LHCN-M2 (cell line): ENCODE results near the gene SLC35E1. TPM values are rescaled to one million over a fixed set of nuclear protein-coding genes. Genes with fewer than 3 reads are reported as not detected.
"Not testable (repeated sequence)": the region's sequence is repeated elsewhere in the genome, so short reads cannot be mapped to it uniquely, and the experiment has no call there.

ENCODE experiments used
- DNase-seq: peaks from one replicate; pipeline ENCODE4 v3.0.0-alpha.2; 2012; ENCODE audit warnings: low read depth
- total RNA-seq: library from RNA; depleted of rRNA; stranded (reverse); fragments of >200 nt; gene quantifications from 2 replicates; pipeline ENCODE4 v1.2.3, GENCODE V29; 2014

The SLC35E1 gene
- total RNA-seq, 1 experiment from 2014 or later: 34.3 TPM

DNA sequence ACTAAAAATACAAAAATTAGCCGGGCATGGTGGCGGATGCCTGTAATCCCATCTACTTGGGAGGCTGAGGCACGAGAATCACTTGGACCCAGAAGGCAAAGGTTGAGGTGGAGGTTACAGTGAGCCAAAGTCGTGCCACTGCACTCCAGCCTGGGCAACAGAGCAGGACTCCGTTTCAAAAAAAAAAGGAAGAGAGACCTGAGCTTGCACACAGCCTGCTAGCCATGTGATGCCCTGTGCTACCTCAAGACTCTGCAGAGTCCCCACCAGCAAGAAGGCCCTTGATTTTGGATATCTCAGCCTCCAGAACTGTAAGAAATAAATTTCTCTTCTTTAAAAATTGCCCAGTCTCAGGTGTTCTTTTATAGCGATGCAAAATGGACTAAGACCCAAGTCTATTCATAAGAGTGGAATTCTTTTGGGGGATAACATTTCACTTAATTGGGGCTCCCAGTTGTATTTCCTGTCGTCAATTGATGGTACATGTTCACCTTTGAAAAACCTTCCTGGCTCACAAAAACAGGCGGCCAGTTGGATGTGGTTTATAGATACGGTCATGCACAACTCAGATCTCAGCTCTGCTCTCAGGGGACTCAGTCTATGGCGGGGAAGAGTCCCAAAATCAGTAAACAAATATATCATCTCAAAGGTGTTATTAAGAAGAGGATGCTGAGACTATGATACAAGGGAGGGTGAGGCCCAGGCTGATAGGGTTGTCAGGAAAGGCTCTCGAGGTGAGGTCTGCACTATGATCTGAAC lies 27.6 kb downstream of the SLC35E1 start:
- DNase-seq: no peak

DNA sequence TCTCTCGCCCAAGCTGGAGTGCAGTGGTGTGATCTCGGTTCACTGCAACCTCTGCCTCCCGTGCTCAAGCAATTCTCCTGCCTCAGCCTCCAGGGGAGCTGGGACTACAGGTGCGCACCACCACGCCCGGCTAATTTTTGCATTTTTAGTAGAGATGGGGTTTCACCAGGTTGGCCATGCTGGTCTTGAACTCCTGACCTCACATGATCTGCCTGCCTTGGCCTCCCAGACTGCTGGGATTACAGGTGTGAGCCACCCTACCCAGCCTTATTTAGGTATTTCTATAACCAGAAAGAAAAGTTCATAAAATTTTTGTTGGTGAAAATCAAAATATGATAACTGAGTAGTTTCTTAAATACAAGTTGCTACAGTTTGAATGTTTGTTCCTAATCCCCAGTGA lies 28.5 kb downstream of the SLC35E1 start:
- DNase-seq: not testable (repeated sequence)

DNA sequence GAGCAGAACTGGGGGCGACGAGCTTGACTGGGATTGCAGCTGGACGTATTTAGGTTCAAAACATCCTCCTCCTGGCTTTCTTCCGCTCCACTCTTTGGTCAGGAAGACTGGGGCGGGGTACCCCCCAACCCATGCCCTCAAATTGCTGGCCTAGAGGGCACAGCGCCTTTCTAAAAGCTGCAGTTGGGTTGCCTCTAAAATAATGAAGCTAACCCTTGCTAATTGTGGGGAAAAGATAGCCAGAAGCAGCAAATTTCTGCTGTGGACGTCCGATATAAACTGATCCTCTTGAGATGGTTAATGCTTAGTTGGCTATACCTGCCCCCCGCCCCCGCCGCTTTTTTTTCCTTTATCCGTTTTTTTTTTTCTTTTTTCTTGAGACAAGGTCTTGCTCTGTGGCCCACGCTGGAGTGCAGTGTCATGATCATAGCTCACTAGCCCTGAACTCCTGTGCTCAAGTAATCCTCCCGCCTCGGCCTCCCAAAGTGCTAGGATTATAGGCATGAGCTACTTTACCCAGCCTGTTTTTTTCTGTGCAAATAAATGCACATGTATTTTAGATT lies 29.2 kb downstream of the SLC35E1 start:
- DNase-seq: peak; percentile 8

DNA sequence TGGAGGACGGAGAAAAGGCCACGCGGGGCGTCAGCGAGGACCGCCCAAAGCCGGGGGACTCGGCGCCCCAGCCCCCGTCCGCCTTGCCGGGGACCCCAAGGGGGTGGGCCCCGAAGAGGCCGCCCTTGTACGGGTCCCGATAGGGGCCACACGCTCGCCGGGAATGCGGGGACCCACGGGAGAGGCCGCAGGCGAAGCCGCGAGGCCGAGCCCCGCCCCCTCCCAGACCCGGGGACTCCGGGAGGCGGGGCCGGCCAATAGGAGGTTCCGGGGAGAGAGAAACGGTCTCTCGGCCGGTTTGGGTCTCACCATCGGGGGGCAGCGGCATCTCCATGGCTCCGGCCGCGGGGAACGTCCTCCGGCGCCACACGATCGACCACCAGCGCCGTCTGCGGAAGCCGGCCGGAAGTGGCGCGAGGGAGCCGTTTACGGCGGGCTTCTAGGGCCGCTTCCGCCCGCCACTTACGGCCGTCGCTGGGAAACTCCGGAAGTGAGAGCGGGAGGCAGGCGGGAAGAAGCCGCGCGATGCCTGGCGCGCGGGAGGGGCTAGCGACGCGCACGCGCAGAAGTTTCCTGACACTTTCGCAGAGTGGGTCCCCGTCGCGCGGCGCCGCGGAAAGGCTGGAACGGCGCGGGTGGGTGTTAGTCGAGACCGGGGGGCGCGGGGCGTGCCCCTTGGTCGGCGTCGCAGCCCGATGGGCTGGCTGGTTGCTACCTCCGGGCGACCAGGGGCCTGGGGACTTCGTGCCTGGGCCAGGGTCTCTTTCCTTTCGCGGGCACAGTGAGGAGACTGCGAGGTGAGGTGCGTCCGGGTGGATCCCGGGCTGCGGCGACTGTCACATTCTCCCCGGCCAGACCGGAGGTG lies 29.9 kb downstream of the SLC35E1 start, which contains the start of gene CHERP:
Gene CHERP, minus strand, starts transcription at position 393 of the 865 bp plus-strand sequence. Its CDS starts 59 bp downstream, at position 334.
- peak; percentile 89 for DNase-seq

DNA sequence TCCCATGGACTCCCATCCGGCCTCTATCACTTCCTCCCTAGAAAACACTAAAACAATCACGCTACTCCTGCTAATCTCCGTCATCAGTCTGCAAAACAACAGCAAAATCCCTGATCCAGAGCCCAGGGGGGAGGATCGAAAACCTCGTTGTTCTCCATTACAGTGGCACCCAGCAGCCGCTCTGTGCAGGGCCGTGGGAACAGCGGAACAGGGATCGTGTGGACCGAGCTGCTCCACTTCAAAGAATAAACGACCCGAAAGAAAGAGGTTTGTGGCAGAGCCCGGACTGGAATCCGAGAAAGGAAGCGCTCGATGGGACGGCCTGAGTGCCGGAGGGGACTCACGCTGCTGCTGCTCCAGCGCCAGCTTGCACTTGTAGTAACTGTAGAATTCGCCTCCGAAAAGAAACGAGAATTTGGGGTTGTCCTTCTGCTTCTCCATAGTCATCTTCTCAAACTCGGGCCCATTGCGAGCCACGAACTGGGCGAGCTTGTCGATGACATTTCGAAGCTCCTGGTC lies 30.6 kb downstream of the SLC35E1 start:
- peak; percentile 17 for DNase-seq

DNA sequence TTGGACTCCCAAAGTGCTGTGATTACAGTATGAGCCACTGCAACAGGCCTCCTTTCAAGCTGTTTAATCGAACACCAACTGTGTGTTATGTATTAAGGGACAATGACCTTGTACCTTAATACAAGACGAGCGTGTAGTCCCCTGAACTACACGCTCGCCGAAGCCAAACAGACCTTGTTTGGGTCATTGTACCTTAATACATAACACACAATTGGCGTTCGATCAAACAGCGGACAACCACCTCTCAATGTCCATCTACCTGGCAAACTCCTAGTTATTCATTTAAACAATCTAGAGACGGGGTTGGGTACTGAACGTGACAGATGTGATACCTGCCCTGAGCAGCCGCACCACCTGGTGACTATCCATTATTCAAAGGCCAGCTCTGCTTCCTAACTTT lies 31.3 kb downstream of the SLC35E1 start:
- DNase-seq: no peak

DNA sequence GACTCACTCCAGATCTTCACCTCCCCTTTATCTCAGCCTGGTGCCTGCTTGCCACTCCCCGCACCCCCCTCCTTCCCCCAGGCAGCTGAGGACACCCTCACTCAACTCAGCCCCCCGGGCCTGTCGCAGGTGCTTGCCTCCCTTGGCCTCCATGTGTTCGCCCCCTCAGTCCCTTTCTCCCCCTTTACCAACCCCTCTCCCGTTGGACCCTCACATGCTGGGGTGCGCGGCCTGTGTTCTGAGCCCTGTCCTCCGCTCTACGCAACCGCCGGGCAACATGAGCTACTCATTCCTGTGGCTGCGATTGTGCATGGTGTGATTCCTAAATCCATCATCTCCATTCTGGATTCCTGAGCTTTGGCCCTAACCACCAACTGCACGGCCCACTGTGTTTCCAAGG lies 35.1 kb downstream of the SLC35E1 start:
- DNase-seq: no peak

DNA sequence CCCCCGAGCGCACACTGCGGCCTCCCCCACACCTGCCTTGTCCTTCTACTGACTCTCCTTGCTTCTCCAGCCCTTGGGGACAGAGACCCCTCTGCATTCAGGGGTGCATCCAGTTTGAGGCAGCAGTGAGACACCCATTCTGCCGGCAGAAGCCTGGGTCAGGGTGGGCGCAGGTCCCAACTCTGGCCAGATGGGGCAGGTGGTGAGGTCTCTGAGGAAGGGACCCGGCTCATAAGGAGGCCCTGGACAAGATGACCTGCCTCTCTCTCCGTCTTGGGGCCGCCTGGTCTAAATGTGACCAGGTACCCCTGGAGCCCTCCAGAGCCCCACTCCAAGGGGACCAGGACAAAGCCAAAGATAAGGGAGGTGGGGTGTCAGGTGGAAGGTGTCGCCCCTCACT lies 36.1 kb downstream of the SLC35E1 start:
- no peak for DNase-seq

DNA sequence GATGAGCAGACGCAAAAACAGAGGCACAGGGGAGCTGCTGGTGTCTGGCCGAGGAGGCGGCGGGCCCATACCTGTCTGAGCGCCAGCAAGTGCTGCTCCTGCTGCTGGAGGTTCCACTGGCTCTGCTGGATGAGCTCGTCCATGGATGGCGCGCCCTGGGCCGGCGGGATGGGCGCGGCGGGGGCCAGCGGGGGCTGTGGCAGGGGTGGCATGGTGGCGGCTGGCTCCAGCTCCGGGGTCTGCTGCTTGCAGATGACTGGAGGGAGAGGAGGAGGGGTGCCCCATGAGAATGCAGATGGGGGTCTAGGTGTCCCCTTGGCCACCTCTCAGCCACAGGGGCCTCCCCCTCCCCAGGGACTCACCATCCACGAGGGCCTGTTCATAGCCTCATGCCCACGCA lies 36.8 kb downstream of the SLC35E1 start:
- no peak for DNase-seq

DNA sequence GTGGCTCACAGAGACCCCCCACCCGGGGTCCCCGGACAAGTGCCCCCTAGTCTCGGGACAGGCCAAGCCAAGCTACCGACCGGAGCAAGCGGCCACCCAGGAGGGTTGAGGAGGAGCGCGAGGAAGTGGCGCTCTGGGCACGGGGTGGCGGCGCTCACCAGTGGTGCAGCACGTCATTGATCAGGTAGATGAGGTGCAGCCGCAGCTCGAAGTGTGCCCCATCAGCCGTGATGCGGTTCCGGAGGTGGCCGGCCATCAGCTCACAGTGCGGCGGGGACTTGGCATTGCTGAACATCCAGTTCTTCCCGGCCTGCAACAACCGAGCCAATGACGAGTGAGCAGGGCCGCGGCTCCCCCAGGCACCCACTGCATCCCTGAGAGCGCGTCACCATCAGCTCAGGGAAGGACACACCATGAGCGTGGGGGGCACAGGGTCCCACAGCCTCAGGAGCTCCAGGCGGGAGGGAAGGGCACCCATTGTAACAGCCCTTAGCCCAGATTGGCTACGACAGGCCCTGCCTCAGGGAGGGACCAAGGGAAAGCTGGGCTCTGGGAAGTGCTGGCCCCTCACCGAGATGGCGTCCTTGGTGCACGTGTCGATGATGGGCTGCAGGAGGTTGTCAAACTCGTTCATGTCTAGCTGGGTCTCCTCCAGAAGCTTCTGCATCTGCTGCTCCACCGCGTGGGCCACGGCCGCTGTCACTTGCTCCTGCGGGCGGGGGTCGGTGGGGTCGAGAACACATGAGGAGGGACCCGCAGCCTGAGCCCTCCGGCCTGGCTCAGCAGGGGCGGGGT lies 39.6 kb downstream of the SLC35E1 start:
- DNase-seq: no peak

DNA sequence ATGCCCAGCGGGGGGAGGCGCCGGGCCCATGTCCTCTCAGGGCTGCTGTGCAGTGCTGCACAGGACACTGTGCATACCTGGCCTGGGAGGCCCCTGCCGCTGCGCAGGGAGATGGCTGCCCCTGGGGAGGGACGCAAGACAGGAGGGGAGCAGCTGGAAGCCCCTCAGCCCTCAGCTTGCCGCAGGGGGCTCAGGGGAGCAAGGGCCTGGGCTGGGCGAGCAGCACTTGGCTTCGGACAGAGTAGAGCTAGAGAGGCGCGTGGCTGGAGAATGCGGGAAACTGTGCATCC lies 40.9 kb downstream of the SLC35E1 start:
- DNase-seq: no peak

DNA sequence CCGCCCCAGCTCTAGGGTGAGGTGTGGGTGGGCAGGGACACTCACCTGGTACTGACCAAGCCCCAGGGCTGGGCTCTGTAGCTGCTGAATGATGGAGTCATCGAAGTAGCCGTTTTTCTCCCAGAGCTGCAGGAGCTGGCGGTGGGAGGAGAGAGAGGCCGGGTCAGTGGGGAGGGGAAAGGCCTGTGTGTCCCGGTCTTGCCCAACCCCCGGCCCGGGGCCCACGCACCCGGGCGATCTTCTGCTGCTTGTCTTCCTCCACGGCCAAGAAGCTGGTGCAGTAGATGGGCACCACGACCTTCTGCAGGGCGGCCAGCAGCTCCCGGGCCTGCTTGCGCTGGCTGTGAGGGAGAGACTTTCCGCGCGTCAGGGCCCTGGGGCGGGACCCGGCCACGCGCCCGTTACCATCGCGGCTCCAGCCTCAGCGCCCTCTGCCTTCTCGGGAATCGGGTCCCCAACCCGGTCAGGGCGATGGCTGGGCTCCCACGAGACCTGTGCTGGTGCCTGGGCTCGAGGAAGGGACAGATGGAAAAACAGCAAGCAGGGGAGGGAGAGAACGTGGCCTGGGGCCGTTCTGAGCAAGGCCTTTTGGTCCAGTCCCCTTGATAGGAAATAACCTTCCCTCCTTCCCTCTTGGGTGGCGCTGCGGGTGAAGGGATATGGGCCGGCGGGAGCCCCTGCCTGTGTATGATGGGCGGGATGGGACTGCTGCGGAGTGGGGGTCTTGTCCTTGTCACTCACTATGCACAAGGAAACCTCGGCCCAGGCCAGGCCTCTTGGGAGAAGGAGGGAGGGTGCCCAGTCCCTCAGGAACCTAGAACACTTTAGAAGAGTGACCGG lies 41.5 kb downstream of the SLC35E1 start:
- DNase-seq: no peak

DNA sequence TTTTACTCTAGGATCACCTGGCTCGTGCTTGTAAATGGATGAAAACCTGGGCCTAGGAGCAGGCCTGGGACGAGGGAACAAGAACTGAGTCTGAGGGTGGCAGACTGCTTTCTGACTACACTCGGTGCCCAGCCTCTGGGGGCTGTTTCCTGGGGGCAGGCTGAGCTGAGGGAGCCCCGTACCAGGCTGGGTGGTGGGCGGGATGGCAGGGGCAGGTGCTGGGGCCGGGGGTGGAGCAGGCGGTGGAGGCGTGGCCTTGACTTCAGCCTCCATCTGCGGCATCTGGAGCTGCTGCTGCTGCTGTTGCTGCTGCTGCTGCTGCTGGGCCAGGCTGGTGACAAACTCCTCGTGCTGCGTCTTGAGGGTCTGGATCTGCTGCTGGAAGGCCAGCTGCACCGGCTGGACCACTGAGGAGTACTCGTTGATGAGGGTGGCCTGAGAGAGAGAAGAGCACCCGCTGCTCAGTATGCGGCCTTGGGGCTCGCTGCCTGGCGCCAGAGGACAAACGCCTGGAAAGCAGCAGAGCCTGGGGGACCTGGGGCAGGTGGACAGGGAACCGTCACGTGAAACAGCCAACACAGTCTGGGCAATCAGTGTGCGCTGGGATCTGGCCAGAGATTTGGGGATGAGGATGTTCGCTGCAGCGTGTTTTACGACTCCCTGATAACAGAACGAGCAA lies 42.6 kb downstream of the SLC35E1 start:
- no peak for DNase-seq

DNA sequence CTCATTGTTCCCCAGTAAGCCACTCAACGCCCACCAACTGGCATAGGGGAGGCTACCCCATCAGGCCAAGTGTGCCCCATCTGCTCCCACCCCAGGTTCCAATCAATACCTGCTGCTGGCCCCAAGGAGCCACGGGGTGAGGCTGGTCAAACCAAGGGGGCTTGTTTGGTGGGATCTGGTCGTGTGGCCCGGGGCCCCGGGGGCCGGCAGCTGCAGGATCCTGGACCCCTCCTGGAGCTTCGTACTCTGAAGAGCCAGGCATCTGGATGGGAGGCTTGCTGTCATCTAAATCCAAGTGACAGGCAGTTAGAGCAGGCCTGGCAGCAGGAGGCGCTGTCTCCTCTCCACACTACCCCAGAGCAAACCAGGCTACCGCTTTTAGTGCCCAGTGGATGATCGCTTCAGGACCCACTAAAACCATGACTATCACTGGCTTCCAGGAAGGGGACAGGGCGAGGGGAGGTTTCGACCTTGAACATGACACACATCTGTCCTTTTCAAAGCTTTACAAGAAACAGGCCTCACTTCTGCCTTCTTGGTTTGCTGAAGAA lies 44.2 kb downstream of the SLC35E1 start:
- DNase-seq: no peak

DNA sequence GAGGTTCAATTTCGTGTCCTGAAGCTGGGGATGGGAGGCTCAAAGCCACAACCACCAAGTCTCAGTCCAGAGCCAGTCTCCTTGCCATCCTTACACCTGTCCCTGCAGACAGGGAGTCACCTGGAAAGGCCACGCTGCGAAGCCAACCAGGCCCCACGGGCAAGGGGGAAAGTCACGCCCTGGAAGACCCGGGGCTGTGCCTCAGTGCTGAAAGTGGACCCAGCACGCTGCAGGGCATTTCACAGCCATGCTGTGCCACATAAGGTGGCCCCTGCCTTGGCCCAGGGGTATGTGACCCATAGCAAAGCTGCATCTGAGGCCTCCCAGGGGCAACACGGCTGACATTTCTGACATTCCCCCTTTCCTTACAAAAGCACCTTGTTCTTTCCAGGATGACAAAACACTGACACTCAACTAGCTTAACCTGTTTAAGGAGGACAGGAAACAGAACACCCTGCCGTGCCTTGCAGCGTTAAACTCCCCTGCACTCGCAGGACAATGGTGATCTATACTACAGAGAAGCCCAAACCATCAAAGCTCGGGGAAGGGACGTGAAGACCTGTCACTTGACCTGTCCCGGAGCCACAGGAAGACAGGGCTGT lies 44.8 kb downstream of the SLC35E1 start:
- no peak for DNase-seq

DNA sequence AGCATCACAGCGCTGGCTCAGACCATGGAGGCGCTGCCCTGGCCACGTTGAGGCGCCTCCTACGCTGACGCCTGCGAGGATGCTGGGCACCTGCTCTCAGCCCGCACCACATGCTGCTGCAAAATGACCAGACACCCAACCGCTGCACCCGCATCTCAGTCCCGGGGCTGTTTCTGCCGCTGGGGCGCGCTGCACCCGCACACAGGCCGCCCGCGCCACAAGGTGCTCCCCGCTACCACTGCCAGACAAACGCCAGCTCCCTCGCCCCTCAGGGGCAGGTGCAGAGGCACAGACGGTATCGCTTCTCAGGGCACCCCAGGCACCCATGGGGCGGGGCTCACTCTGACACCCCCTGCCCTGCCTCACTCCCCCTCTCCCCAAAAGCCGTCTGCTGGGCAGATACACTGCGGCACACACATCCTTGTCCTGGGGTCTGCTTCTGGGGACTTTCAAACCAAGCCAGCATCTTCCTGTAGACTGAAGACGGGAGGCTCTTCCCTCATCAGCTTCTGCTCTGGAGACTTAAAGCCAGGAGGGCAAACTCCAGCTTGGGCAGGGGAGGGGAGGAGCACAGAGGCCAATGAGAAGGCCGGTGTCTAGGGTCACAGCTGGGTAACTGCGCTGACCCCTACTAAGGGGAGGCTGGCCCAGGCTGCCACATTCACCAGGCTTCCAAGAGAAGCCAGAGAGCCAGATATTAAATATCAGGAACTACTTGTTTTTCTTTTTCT lies 46.3 kb downstream of the SLC35E1 start:
- DNase-seq: no peak

DNA sequence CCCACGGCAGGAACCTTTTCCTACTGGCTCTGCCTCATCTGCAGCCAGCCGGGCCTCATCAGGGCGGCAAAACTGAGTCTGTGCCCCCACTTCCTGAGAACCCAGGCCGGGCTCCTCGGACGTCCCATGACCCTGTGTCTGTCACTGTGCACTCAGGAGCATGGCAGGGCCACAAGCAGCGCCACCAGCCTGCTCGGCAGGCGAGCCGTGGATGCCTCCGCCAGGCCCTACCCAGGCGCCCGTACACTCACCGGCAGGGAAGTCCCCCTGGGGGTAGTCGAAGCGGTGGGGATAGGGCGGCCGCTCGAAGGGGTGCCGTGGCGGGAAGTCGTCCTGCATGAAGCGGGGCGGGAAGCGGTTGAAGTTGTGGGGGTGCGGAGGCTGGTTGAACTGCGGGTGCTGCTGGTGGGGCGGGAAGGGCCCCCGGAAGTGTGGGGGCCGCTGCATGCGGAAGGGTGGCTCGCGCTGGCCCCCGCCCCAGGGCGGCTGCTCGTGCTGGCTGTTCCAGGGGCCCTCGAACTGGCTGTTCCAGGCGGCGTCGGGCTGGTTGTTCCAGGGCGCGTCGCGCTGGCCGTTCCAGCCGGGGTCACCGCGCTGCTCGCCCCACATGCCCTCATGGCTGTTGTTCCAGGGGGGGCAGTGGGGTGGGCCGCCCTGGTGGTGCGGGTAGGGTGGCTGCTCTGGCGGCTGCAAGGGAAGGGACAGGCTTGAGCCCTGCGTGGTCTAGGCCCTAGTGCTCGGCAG lies 47.1 kb downstream of the SLC35E1 start:
- DNase-seq: no peak
